Measurements from ENCODE around the gene OBP2B.
"Not testable (repeated sequence)": the region's sequence is repeated elsewhere in the genome, so short reads cannot be mapped to it uniquely, and the experiment has no call there.

Gene OBP2B

DNA sequence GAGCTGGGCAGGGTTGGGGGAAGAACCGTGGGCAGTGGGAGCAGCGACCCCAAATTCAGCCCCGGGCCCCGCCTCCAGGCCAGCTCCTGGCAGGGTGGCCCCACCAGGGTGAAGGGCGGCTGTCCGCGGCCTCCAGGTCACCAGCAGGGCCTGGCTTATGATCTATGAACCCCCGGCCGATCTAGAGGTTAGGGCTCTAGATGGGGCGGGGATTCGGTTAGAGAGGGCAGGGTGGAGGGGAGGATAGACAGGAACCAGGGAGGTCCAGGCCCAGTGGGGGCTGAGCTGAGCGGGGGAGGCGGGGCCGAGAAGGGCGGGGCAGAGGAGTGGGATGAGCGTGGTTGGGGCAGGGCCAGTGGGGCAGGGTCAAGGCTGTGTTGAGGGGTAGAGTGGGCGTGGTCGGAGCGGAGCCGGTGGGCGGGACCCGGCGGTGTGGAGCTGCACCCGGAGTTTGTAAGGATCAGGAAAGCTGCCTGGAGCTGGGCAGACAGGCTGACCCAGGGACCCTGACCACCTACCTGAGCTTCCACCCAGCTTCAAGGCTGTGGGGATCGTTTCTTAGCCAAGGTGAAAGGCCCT lies 29.3 kb upstream of the OBP2B start:
- DNase-seq = no peak

DNA sequence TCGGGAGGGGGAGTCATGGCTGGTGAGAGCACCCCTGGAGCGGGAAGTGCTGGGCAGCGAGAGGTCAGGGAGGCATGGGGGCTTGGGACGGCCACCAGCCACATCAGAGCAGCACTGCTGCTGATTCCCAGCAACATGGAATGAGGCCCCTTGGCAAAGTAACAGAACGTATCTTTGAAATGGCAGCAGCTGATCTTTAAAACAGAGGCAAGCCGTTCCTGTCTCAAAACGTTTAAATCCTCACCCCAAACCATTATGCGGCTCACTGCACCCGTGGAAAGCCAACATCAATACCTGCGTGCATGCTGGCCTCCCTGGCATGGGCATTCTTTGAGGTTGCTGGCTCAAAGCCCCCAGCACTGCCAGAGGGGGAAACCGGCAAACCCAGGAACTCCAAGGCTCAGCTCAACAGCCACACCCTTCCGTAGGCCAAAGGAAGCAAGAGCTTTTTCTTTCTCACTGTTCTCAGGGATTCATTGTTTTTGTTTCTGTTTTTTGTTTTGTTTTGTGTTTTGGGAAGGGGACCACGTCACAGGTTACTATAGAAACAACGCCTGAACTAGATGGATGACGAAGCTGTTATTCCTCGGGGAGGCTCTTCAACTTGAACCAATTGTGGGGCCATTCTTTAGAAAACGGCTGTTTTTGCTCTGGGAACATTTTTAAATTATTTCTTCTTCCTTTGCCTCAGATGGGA lies 28.1 kb upstream of the OBP2B start:
- no peak for DNase-seq

GRCh38 chr9:133236291-133237034 lies 27.4 kb upstream of the OBP2B start:
- not testable (repeated sequence) for DNase-seq

DNA sequence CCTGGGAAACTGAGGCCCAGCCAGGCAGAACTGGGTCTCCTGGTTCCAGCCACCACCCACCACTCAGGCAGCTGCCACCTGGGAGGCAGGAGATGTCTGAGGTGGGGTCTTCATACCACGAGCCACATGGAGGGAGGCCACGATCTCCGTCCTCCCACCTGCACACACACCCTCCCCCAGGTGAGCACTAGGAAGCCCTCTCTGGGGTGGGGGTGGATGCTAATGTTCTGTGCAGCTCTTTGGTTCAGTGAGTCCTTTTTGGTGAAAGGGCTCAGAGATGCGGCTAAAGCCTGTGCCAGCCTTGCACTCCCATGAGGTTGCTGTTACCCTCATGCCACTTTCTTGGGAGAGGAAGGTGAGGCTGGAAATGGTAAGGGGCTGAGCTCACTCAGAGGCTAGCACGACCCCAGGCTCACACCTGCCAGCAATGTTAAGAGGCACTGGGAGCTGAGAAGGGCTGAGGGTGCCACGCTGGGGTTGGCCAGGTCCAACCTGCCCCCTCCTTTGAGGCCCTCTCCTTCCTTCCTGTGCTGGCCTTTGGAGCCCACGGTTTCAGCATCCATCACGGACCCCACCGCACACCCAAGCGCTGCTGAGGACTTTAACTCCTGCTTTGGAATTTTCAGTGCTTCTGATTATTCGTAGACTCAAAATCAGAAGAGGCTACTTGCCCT lies 26.6 kb upstream of the OBP2B start:
- DNase-seq = no peak

- DNase-seq = no peak
Measured at GRCh38 chr9:133234577-133235322, 25.7 kb upstream of the OBP2B start.

- DNase-seq = no peak
Measured at GRCh38 chr9:133233681-133234432, 24.8 kb upstream of the OBP2B start.

- DNase-seq = not testable (repeated sequence)
Measured at GRCh38 chr9:133231934-133232568, 23.0 kb upstream of the OBP2B start.

- DNase-seq = not testable (repeated sequence)
Measured at GRCh38 chr9:133230514-133230913, 21.5 kb upstream of the OBP2B start.

DNA sequence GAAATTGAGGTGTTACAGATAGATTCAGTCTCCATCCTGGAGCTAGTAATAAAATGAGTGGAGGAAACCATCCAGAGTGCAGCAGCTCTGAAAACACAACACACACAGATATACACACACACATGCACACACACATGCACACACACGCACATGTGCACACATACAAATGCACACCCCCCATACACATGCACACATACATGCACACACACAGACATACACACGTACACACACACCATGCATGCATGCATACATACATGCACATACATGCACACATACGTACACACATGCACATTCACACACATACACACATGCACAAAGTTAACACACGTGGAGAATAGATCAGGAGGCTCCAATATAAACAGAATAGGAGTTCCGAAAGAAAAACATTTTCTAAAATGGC lies 21.0 kb upstream of the OBP2B start:
- no peak for DNase-seq

DNA sequence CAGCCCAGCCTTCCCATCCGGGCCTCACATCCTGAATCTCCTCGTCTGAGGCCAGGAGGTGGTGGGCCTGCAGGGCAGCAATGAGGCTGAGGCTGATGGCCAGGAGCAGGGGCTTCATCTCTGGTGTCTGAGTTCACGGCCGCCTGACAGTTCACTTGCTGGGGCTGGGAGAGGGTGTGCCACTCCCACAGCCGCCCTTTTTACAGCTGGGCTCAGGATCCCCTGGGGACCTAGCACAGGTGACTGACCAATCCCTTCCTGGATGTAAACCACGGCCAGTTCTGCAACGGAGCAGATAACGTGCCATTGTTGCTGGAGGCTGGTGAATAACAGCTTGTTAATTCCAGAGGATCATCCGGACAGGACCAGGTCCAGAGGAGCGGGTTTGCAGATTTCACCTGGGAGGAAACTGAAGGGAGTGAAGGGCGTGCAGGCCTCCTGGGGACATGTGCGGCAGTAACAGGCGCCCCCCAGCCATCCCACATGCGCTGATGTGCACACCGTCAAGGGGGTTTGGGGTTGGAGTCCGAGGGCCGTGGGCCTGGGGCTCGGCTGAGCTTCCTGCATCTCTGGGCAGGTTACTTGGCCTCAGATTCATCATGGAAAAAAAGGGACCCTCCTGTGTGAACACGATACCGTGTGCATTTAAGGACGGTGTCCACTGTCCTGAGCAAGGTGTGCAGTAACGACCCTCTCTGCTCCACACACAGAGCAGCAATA lies 19.6 kb upstream of the OBP2B start:
- not testable (repeated sequence) for DNase-seq

- not testable (repeated sequence) for DNase-seq
Measured at GRCh38 chr9:133227996-133228395, 18.9 kb upstream of the OBP2B start.

- no peak for DNase-seq
Measured at GRCh38 chr9:133227242-133227860, 18.3 kb upstream of the OBP2B start.

GRCh38 chr9:133226219-133227171 lies 17.4 kb upstream of the OBP2B start:
- DNase-seq = no peak

DNA sequence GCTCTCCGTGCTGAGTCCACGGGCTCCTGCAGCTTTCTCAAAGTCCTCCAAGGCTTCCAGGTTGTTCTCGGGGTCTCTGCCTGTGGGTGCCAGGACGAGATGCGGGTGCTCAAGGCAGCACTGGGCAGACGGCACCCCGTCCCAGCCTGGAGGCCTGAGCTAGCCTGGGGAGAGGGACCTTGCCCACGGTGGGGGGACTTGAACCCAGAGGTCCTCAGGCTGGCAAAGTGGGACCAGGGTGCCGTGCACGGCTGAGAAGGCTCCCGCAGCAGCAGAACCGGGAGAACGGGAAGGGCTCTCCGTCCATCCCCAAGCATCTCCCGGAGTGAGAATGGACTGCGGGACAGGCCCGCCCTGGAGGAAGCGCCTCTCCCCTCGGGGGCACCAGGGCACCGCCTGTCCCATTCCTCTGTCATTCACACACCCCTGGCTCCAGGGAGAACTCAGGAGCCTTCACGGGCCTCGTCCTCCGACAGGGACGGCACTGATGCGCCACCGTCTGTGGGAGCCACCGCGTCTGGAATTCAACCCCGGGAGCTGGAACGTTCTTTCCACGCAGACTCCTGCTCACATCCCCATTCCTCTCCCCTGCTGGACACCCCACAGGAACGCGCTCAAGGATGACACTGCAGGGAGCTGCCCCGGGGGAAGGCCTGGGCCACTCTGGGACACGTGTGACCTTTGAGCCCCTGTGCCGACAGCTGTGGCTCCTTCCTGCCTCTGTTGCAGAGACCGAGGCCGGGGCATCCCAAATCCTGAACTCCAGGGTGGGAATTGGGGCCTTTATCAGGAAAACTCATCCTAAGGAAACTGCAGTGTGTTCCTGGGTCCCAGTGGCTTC lies 16.3 kb upstream of the OBP2B start:
- no peak for DNase-seq

GRCh38 chr9:133224762-133225161 lies 15.7 kb upstream of the OBP2B start:
- no peak for DNase-seq

GRCh38 chr9:133223159-133223756 lies 14.2 kb upstream of the OBP2B start:
- not testable (repeated sequence) for DNase-seq

GRCh38 chr9:133221994-133222393 lies 12.9 kb upstream of the OBP2B start:
- not testable (repeated sequence) for DNase-seq
